NCI-H2171 treated with DMSO at 0.1 percent for 48 hours (cell line): ENCODE data around the gene ZMIZ1.
"Not testable (repeated sequence)": the region's sequence is repeated elsewhere in the genome, so short reads cannot be mapped to it uniquely, and the experiment has no call there.

ENCODE experiments used
- DNase-seq: peaks from one replicate; lab custom pipeline; 2025; lab: John Stamatoyannopoulos, UW

Gene ZMIZ1

GRCh38 chr10:79266084-79266483 is 197.3 kb downstream of the ZMIZ1 start:
- no peak for DNase-seq

- DNase-seq: no peak
These were observed 198.0 kb downstream of the ZMIZ1 start for GRCh38 chr10:79266543-79267312.

GRCh38 chr10:79267499-79267898 is 198.7 kb downstream of the ZMIZ1 start:
- DNase-seq: no peak

- no peak for DNase-seq
These were observed 199.4 kb downstream of the ZMIZ1 start for GRCh38 chr10:79268161-79268601.

- DNase-seq: no peak
These were observed 200.0 kb downstream of the ZMIZ1 start for GRCh38 chr10:79268742-79269141.

- DNase-seq: peak; percentile 56
These were observed 200.7 kb downstream of the ZMIZ1 start for GRCh38 chr10:79269443-79269842.

GRCh38 chr10:79269969-79270368 is 201.2 kb downstream of the ZMIZ1 start:
- peak; percentile 56 for DNase-seq

- DNase-seq: peak; percentile 49
These were observed 201.9 kb downstream of the ZMIZ1 start for GRCh38 chr10:79270466-79271246.

- DNase-seq: no peak
These were observed 203.6 kb downstream of the ZMIZ1 start for GRCh38 chr10:79272353-79272752.

GRCh38 chr10:79273604-79274003 is 204.8 kb downstream of the ZMIZ1 start:
- no peak for DNase-seq

GRCh38 chr10:79274279-79275104 is 205.7 kb downstream of the ZMIZ1 start:
- DNase-seq: peak; percentile 82

GRCh38 chr10:79275105-79275430 is 206.3 kb downstream of the ZMIZ1 start:
- no peak for DNase-seq

- DNase-seq: no peak
These were observed 206.7 kb downstream of the ZMIZ1 start for GRCh38 chr10:79275431-79275851.

GRCh38 chr10:79277579-79278269 is 209.0 kb downstream of the ZMIZ1 start:
- no peak for DNase-seq

- not testable (repeated sequence) for DNase-seq
These were observed 210.3 kb downstream of the ZMIZ1 start for GRCh38 chr10:79279047-79279446.

GRCh38 chr10:79280956-79281355 is 212.2 kb downstream of the ZMIZ1 start:
- no peak for DNase-seq

- DNase-seq: peak; percentile 56
These were observed 213.6 kb downstream of the ZMIZ1 start for GRCh38 chr10:79282388-79282787.

GRCh38 chr10:79283616-79284015 is 214.8 kb downstream of the ZMIZ1 start:
- no peak for DNase-seq

GRCh38 chr10:79284158-79284871 is 215.5 kb downstream of the ZMIZ1 start:
- DNase-seq: no peak

GRCh38 chr10:79285315-79286197 is 216.8 kb downstream of the ZMIZ1 start:
- no peak for DNase-seq
